Central memory CD4-positive, alpha-beta T cell (primary cell): Measurements from ENCODE around the gene PTRH2.
"Not testable (repeated sequence)": the region's sequence is repeated elsewhere in the genome, so short reads cannot be mapped to it uniquely, and the experiment has no call there.

Experiments
- DNase-seq: peaks from one replicate; pipeline ENCODE4 v3.0.0; 2022
- total RNA-seq, 3 experiments: gene quantifications; one replicate each; lab custom pipeline; 2026; lab: John Stamatoyannopoulos, UW

Gene PTRH2
- 6.4 to 39.8 (median 16.5) reads per million in 3 experiments for total RNA-seq

GRCh38 chr17:59707149-59707970, at the start of gene PTRH2, which contains the start of gene VMP1:
PTRH2 (minus strand) TSS chr17:59707430; CDS start chr17:59697978, 9,452 bp downstream.
VMP1 (plus strand) TSS chr17:59707654; CDS start chr17:59731447, 23,793 bp downstream.
- peak; percentile 90 for DNase-seq

GRCh38 chr17:59756236-59756818, 49.1 kb upstream of the PTRH2 start:
- DNase-seq, result no peak

- not testable (repeated sequence) for DNase-seq
Measured at GRCh38 chr17:59755069-59755468, 47.8 kb upstream of the PTRH2 start.

GRCh38 chr17:59754552-59754951, 47.3 kb upstream of the PTRH2 start:
- DNase-seq, result no peak

GRCh38 chr17:59753522-59754467, 46.6 kb upstream of the PTRH2 start:
- DNase-seq, result peak; percentile 71

GRCh38 chr17:59752922-59753321, 45.7 kb upstream of the PTRH2 start:
- DNase-seq, result no peak

GRCh38 chr17:59752446-59752845, 45.2 kb upstream of the PTRH2 start:
- no peak for DNase-seq

GRCh38 chr17:59751955-59752413, 44.8 kb upstream of the PTRH2 start:
- no peak for DNase-seq

GRCh38 chr17:59748591-59748990, 41.4 kb upstream of the PTRH2 start:
- no peak for DNase-seq

GRCh38 chr17:59746849-59747445, 39.7 kb upstream of the PTRH2 start:
- DNase-seq, result peak; percentile 17

GRCh38 chr17:59745040-59745439, 37.8 kb upstream of the PTRH2 start:
- no peak for DNase-seq

GRCh38 chr17:59743842-59744241, 36.6 kb upstream of the PTRH2 start:
- no peak for DNase-seq

GRCh38 chr17:59737324-59737723, 30.1 kb upstream of the PTRH2 start:
- no peak for DNase-seq

- DNase-seq, result no peak
Measured at GRCh38 chr17:59734226-59734625, 27.0 kb upstream of the PTRH2 start.

- DNase-seq, result no peak
Measured at GRCh38 chr17:59733697-59734096, 26.5 kb upstream of the PTRH2 start.

GRCh38 chr17:59730268-59730834, 23.1 kb upstream of the PTRH2 start:
- no peak for DNase-seq

GRCh38 chr17:59727817-59728533, 20.7 kb upstream of the PTRH2 start:
- DNase-seq, result no peak

GRCh38 chr17:59725691-59726090, 18.5 kb upstream of the PTRH2 start:
- no peak for DNase-seq

- DNase-seq, result no peak
Measured at GRCh38 chr17:59723607-59724006, 16.4 kb upstream of the PTRH2 start.

GRCh38 chr17:59723041-59723440, 15.8 kb upstream of the PTRH2 start:
- DNase-seq, result no peak

- DNase-seq, result no peak
Measured at GRCh38 chr17:59722623-59723022, 15.4 kb upstream of the PTRH2 start.
